Astrocyte (in vitro differentiated cells and primary cell): ENCODE measurements around the gene MRPL42. TPM values are rescaled to one million over a fixed set of nuclear protein-coding genes. Genes with fewer than 3 reads are reported as not detected.

ENCODE experiments used
- DNase-seq: peaks from one replicate; pipeline ENCODE4 v3.0.0-alpha.2; 2010; ENCODE audit warnings: low read depth
- FAIRE-seq: peaks from 2 replicates; lab custom pipeline; 2011; peaks lifted over from hg19 to GRCh38; lab: Jason Lieb, UNC
- H2AFZ ChIP-seq: 2 replicates; pipeline ENCODE4 v1.6.0; 2012; ENCODE audit warnings: low read depth, low read length, inconsistent platforms
- H3K27ac ChIP-seq: 2 replicates; pipeline ENCODE4 v1.5.1; 2011; ENCODE audit warnings: low read depth, low read length, inconsistent platforms
- H3K27me3 ChIP-seq: 2 replicates; pipeline ENCODE4 v1.6.0; 2011; ENCODE audit warnings: low read length, inconsistent platforms; ENCODE audit not compliant: insufficient read depth
- H3K36me3 ChIP-seq: 2 replicates; pipeline ENCODE4 v1.5.1; 2011; ENCODE audit warnings: low read length, inconsistent platforms; ENCODE audit not compliant: insufficient read depth
- H3K4me1 ChIP-seq: 2 replicates; pipeline ENCODE4 v1.5.1; 2011; ENCODE audit warnings: low read length, inconsistent platforms; ENCODE audit not compliant: insufficient read depth
- H3K4me2 ChIP-seq: 2 replicates; pipeline ENCODE4 v1.6.0; 2012; ENCODE audit warnings: low read length, inconsistent platforms
- H3K4me3 ChIP-seq: 2 replicates; pipeline ENCODE4 v1.5.1; 2011; ENCODE audit warnings: low read depth, mild to moderate bottlenecking, low read length, inconsistent platforms; ENCODE audit not compliant: insufficient read depth
- H3K79me2 ChIP-seq: 2 replicates; pipeline ENCODE4 v1.6.0; 2012; ENCODE audit warnings: mild to moderate bottlenecking, low read length, inconsistent platforms; ENCODE audit not compliant: insufficient read depth
- H3K9ac ChIP-seq: 2 replicates; pipeline ENCODE4 v1.6.0; 2012; ENCODE audit warnings: mild to moderate bottlenecking, low read length, inconsistent platforms
- H3K9me3 ChIP-seq: 2 replicates; pipeline ENCODE4 v1.5.1; 2012; ENCODE audit warnings: low read depth, mild to moderate bottlenecking, low read length, inconsistent platforms; ENCODE audit not compliant: insufficient read depth
- H4K20me1 ChIP-seq: 2 replicates; pipeline ENCODE4 v1.6.0; 2012; ENCODE audit warnings: low read length, inconsistent platforms; ENCODE audit not compliant: insufficient read depth
- H3K27ac Mint-ChIP-seq: one replicate; pipeline ENCODE4 v1.8.0; 2021; ENCODE audit warnings: mild to moderate bottlenecking, mixed read lengths; ENCODE audit not compliant: unreplicated experiment
- H3K27me3 Mint-ChIP-seq: one replicate; pipeline ENCODE4 v1.8.0; 2021; ENCODE audit warnings: low read depth, mixed read lengths; ENCODE audit not compliant: unreplicated experiment
- H3K36me3 Mint-ChIP-seq: one replicate; pipeline ENCODE4 v1.8.0; 2021; ENCODE audit warnings: low read depth, mixed read lengths; ENCODE audit not compliant: unreplicated experiment
- H3K4me1 Mint-ChIP-seq: one replicate; pipeline ENCODE4 v1.8.0; 2021; ENCODE audit warnings: low read depth, mixed read lengths; ENCODE audit not compliant: unreplicated experiment
- H3K4me3 Mint-ChIP-seq: one replicate; pipeline ENCODE4 v1.8.0; 2021; ENCODE audit warnings: mild to moderate bottlenecking, moderate library complexity, mixed read lengths; ENCODE audit not compliant: unreplicated experiment
- H3K9me3 Mint-ChIP-seq: one replicate; pipeline ENCODE4 v1.8.0; 2021; ENCODE audit warnings: mild to moderate bottlenecking, mixed read lengths; ENCODE audit not compliant: unreplicated experiment
- EZH2 ChIP-seq: IDR thresholded peaks from 2 replicates; pipeline ENCODE4 v1.6.1; 2012; ENCODE audit warnings: mild to moderate bottlenecking, low read length, inconsistent platforms; ENCODE audit not compliant: insufficient read depth
- total RNA-seq: library from RNA; stranded (reverse); gene quantifications from 2 replicates; pipeline ENCODE4 v1.2.1, GENCODE V29; 2021
- TF ChIP-seq, protein P1 (sequence below): IDR thresholded peaks from 2 replicates; pipeline ENCODE4 v1.5.1; 2011; ENCODE audit warnings: low read depth, mild to moderate bottlenecking, inconsistent platforms, low read length, moderate library complexity; ENCODE audit not compliant: insufficient read depth

The MRPL42 gene
- total RNA-seq, 1 donor from 2014 or later = 65.6 TPM

DNA sequence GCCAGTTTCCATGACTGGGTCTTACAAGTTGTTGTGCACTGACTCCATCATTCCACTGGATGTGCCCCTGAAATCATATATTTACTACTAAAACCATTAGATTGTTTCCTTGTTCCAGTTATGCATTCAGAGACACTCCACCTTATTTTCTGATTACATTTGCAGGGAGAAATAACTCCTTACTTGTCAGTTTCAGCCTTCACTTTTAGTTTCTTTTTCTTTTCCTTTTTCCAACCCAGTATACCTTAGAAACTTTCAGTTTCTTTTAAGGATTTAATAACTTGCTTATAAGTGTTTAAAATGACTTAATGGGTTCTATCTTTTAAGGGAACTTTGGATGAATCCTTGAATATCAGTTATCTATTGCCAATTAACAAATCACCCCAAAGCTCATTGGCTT is 39.9 kb downstream of the MRPL42 start:
- Histone ChIP-seq H3K27ac (no peak overlapping the region), H3K79me2 (no peaks in the 10 kb centered on the region), H3K4me2 (no peak overlapping the region), H3K9ac (no peak overlapping the region), H3K27me3 (no peaks in the 10 kb centered on the region), H3K4me3 (no peak overlapping the region), H3K9me3 (no peaks in the 10 kb centered on the region), H3K4me1 (no peaks in the 10 kb centered on the region), H4K20me1 (no peaks in the 10 kb centered on the region), H2AFZ (no peak overlapping the region), H3K36me3 (peaks cover 7% of the 10 kb centered on the region)
- Mint-ChIP-seq H3K9me3 (no peaks in the 10 kb centered on the region), H3K4me1 (no peaks in the 10 kb centered on the region), H3K36me3 (peaks cover 2% of the 10 kb centered on the region), H3K4me3 (no peak overlapping the region), H3K27me3 (no peaks in the 10 kb centered on the region), H3K27ac (no peak overlapping the region)
- DNase-seq (no peak), FAIRE-seq (no peak)
- TF ChIP-seq, protein P1, sequence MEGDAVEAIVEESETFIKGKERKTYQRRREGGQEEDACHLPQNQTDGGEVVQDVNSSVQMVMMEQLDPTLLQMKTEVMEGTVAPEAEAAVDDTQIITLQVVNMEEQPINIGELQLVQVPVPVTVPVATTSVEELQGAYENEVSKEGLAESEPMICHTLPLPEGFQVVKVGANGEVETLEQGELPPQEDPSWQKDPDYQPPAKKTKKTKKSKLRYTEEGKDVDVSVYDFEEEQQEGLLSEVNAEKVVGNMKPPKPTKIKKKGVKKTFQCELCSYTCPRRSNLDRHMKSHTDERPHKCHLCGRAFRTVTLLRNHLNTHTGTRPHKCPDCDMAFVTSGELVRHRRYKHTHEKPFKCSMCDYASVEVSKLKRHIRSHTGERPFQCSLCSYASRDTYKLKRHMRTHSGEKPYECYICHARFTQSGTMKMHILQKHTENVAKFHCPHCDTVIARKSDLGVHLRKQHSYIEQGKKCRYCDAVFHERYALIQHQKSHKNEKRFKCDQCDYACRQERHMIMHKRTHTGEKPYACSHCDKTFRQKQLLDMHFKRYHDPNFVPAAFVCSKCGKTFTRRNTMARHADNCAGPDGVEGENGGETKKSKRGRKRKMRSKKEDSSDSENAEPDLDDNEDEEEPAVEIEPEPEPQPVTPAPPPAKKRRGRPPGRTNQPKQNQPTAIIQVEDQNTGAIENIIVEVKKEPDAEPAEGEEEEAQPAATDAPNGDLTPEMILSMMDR = no peak
- no peak for TF ChIP-seq EZH2

DNA sequence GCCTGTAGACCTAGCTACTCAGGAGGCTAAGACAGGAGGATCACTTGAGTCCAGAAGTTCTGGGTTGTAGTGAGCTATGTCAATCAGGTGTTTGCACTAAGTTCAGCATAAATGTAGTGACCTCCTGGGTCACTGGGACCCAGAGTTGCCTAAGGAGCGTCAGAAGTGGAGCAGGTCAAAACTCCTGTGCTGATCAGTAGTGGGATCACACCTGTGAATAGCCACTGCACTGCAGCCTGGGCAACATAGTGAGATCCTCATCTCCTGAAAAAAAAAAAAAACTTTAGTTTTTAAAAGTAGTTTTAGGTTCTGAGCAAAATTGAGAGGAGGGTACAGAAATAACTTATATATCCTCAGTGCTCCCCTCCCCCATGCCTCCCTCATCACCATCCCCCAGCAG is 42.2 kb downstream of the MRPL42 start:
- Mint-ChIP-seq H3K36me3 (peaks cover 2% of the 10 kb centered on the region), H3K9me3 (no peaks in the 10 kb centered on the region), H3K27me3 (no peaks in the 10 kb centered on the region), H3K4me3 (no peak overlapping the region), H3K4me1 (no peaks in the 10 kb centered on the region), H3K27ac (no peak overlapping the region)
- Histone ChIP-seq H3K36me3 (peaks cover 6% of the 10 kb centered on the region), H3K4me2 (no peak overlapping the region), H3K4me1 (no peaks in the 10 kb centered on the region), H4K20me1 (no peaks in the 10 kb centered on the region), H3K79me2 (no peaks in the 10 kb centered on the region), H3K9me3 (no peaks in the 10 kb centered on the region), H3K27ac (no peak overlapping the region), H3K9ac (no peak overlapping the region), H3K4me3 (no peak overlapping the region), H2AFZ (no peak overlapping the region), H3K27me3 (no peaks in the 10 kb centered on the region)
- TF ChIP-seq, protein P1 = no peak
- no peak for TF ChIP-seq EZH2
- DNase-seq (no peak), FAIRE-seq (no peak)

- Mint-ChIP-seq H3K36me3 (no peaks in the 10 kb centered on the region), H3K27ac (no peak overlapping the region), H3K4me3 (no peak overlapping the region), H3K27me3 (no peaks in the 10 kb centered on the region), H3K4me1 (peaks cover 5% of the 10 kb centered on the region), H3K9me3 (peaks cover 2% of the 10 kb centered on the region)
- H2AFZ ChIP-seq = no peak overlapping the region
- H3K36me3 ChIP-seq = no peaks in the 10 kb centered on the region
- DNase-seq = peak; percentile 77
- H3K27me3 ChIP-seq = no peaks in the 10 kb centered on the region
- TF ChIP-seq, protein P1 = no peak
- no peak for TF ChIP-seq EZH2
- peak; percentile 60 for FAIRE-seq
- H3K4me1 ChIP-seq = peaks cover 13% of the 10 kb centered on the region
- no peaks in the 10 kb centered on the region for H3K9me3 ChIP-seq
- peak overlapping the region; percentile 48 for H3K27ac ChIP-seq
- no peaks in the 10 kb centered on the region for H3K79me2 ChIP-seq
- H3K9ac ChIP-seq = peak overlapping the region; percentile 26
- H4K20me1 ChIP-seq = no peaks in the 10 kb centered on the region
- H3K4me3 ChIP-seq = no peak overlapping the region
- peak overlapping the region; percentile 72 for H3K4me2 ChIP-seq
Observed at GRCh38 chr12:93514853-93515252, 47.5 kb downstream of the MRPL42 start.
